Measurements from ENCODE around the gene IGSF9B.
A peak's percentile ranks its signal among the peaks of the same experiment; 100 is the strongest.

Gene IGSF9B

GRCh38 chr11:133955081-133955891 lies 1.5 kb downstream of the IGSF9B start:
- peak; percentile 12 for DNase-seq

DNA sequence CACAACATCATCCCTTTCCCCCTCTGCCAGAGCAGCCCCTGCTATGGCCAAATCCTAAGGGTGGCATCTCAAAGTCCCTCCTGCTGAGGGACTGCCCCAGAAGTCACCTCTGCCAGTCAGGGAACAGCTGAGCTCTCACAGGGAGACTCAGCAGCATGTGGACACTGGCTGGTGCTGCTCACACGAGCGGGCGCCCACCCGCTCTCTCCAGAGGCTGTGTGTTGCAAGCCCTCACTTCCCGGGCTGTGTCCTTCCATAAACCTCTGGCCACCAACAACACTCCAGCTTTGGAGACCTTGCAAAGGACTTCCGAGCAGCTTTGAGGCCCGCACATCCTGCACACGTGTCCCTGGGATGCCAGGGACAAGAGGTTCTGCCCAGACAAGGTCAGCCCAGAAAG lies 2.8 kb downstream of the IGSF9B start:
- no peak for DNase-seq

GRCh38 chr11:133953547-133953946 lies 3.2 kb downstream of the IGSF9B start:
- DNase-seq: no peak

DNA sequence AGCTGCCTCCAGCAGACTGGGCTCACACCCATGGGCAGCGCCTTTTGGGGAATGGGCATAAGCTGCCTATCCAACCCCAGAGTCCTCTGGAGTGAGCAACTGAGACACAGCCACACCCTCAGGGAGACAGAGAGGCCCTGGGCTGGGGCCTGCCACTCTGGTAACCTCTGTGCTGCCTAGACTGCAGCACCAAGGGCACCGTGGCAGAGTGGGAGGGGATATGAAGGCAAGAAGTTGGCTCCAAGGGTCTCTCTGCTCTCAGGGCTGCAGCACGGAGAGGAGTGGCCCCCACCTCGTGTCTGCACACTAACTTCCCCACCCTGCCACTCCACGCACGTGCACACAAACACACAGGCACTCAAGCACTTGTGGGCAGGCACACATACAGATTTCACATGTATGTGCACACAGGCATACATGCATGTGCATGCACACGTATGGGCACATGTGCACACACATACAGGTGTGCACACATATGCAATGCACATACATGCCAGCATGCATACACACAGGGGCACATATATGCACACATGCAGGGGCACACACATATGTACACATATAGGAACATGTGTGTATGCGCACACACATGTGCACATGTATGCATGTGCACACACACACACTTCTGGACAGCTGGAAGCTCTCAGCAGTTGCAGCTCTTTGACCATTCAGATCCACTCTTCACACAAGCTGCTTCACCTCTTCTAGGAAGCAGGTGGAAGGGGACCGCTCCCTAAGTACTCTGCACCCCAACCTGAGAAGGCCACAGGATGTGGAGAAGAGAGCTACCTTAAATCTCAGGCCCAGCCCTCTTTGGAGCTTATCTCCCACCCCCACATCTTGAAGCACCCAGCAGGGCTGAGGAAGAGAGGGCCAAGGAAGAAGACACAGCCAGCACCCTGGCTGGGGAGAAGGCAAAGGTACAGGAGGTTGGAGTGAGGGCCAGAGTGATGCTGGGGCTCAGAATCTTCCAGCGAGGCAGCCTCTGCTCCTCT lies 4.3 kb downstream of the IGSF9B start:
- DNase-seq: no peak

GRCh38 chr11:133951327-133952198 lies 5.2 kb downstream of the IGSF9B start:
- DNase-seq: peak; percentile 70

- DNase-seq: no peak
These were observed 5.9 kb downstream of the IGSF9B start for GRCh38 chr11:133950874-133951326.

- DNase-seq: no peak
These were observed 6.3 kb downstream of the IGSF9B start for GRCh38 chr11:133950421-133950820.

GRCh38 chr11:133949129-133949528 lies 7.6 kb downstream of the IGSF9B start:
- no peak for DNase-seq

- no peak for DNase-seq
These were observed 8.1 kb downstream of the IGSF9B start for GRCh38 chr11:133948711-133949110.

- peak; percentile 41 for DNase-seq
These were observed 9.4 kb downstream of the IGSF9B start for GRCh38 chr11:133947321-133947756.

DNA sequence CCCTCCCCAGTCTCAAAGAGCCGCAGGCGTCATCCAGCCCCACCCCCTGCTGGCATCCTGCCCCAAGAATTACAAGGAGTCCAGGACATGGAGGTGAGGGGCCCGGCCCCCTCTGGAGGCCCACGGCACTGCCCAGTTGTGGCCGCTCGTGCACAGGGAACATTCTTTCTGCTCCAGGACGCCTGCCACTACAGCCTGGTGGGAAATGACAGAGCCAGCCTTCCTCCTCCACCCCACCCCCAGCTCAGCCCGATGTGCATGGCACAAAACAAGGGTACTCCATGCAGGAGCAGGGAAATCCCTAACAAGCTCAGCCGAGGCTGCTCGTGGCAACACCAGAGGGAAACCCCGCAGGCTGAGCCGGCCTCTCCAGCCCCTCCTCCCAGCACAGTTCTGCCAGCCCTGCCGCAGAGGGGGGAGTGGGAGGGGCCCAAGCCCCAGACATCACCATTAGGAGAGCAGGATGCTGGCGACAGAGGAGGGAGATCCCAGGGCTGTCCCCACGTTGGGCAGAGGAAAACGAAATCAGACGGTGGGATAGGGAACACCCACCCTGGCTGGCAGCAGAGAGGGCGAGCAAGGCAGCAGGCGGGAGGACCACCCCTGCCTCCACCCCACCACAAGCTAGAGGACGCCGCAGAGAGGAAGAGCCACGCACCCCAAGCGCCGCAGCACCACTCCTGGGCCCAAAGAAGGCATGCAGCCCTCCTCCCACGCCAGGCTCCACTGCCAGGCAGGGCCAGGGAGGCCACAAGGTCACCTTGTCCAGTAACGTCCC lies 10.0 kb downstream of the IGSF9B start:
- peak; percentile 21 for DNase-seq

DNA sequence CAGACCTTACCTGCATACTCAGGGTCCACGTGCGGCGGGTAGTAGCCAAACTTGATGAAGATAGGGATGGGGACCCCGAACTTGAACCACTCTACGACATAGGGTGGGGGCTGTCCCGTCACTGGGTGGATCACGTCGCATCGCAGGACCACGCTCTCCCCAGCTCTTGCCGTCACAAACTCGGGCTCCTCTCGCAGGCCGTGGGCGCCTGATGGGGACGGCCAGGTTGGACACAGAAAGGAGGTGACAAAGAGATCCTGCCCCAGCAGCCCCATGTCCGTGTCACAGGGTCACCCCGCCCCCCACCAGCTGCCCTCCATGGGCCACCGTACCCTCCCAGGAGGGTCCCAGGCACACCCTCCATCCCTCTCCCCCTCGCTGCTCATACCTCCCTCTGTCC lies 10.7 kb downstream of the IGSF9B start:
- DNase-seq: no peak

- DNase-seq: no peak
These were observed 11.4 kb downstream of the IGSF9B start for GRCh38 chr11:133945087-133945974.

DNA sequence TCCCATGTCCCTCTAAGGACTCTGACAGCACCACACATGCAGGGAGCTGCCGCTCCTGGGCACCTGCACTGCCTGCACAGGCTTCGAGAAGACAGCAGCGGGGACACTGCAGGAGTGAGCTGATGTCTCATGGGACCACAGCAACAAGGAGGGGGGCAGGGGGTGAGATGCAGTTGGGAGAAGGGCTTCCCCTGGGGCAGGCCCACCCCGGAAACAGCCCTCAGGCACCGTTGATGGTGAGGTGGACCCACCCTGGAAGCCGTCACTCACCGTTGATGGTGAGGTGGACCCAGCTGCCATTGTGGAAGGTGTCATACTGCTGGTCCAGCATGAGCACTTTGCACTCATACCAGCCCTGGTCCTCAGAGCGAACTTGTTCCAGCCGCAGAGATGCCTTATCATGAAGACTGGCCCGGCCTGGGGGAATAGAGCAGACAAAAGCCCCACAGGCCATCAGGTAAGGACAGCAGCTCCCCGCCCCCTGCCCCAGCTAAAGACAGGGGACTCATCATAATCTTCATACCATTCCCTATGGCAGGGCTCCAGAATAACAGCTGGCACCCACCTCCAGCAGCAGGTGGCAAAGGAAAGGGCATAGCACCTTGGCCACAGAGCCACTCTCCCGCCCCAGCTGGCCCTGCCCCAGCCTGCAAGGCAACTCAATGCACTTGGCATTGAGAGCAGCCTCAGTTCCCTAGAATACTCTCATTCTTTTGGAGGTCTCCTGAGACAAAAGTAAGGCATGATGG lies 12.6 kb downstream of the IGSF9B start:
- DNase-seq: no peak

DNA sequence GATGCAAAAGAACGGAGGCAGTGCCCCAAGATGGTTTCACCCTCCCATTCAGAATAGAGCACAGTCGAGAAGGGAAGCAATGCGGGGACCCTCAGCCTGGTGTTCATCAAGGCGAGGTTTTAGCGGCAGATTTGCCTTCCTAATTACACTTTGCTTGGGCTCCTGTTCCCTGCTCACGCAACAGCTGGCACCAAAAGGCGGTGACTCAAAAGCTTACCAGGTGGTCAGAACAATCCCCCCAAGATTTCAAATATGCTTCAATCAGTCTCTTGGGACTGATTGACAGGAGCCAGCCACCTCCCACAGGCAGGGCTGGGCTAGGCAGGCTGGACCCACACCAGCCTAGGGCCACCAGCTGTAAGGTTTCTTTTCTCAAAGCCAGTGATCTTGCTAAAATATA lies 14.2 kb downstream of the IGSF9B start:
- no peak for DNase-seq

DNA sequence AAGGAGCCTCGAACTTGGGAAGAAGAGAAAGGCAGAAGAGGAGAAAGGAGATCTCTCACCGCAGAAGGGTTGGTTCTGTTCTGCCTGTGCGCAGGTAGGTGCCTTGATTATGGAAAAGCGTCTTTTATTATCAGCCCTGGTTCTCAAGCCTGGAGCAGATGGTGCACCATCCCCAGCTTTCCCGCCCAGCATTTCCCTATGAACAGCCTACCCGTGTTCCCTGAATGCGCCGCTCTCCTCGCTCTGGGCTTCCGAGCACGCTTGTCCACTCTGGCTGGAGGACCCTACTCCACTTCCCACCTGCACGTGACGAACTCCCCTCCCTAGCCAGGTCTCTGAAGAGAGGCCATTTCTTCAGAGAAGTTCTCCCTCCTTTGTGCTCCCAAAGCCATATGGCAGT lies 15.2 kb downstream of the IGSF9B start:
- DNase-seq: no peak

DNA sequence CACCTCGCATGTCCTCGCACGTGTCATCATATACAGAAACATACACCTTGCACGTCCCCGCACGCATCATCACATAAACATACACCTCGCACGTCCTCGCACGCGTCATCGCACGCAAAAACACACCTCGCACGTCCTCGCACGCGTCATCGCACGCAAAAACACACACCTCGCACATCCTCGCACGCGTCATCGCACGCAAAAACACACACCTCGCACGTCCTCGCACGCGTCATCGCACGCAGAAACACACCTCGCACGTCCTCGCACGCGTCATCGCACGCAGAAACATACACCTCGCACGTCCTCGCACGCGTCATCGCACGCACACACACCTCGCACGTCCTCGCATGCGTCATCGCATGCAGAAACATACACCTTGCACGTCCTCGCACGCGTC lies 16.7 kb downstream of the IGSF9B start:
- DNase-seq: no peak

DNA sequence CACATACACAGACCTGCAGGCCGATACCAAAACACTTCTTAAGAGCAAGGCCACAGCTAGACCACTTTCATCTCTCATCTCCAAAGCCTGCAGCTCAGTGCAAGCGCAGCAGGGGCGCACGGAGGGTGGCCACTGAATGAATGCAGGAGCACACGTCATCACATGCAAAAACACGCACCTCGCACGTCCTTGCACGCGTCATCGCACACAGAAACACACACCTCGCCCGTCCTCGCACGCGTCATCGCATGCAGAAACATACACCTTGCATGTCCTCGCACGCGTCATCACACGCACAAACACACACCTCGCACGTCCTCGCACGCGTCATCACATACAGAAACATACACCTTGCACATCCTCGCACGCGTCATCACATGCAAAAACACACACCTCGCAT lies 17.2 kb downstream of the IGSF9B start:
- DNase-seq: no peak

GRCh38 chr11:133938166-133938565 lies 18.6 kb downstream of the IGSF9B start:
- DNase-seq: no peak

DNA sequence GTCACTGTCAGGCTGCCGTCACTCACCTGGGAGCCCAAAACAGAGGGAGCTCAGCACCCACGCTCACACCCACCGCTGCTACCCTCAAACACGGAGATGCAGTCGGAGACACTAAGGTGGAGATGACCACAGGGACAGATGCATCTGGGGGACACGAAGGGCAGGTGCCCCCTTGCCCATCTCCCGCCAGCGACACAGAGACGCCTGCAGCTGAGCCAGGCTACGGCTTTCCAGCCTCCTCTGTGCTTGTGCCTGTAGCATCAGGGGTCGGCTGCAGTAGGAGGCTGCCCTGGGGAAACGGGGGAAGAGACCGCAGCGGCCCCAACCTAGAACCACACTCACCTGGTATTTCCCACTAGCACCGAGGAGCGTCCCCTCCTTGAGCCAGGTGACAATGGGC lies 19.3 kb downstream of the IGSF9B start:
- no peak for DNase-seq
